HG03342 (cell line): Measurements from ENCODE around the gene PSEN2.

Source experiments
- ATAC-seq: cut with Tn5 transposase; IDR thresholded peaks from one replicate; pipeline ENCODE4 v1.9.1; 2021; ENCODE audit warnings: mild to moderate bottlenecking, moderate library complexity; ENCODE audit not compliant: unreplicated experiment

Gene PSEN2

DNA sequence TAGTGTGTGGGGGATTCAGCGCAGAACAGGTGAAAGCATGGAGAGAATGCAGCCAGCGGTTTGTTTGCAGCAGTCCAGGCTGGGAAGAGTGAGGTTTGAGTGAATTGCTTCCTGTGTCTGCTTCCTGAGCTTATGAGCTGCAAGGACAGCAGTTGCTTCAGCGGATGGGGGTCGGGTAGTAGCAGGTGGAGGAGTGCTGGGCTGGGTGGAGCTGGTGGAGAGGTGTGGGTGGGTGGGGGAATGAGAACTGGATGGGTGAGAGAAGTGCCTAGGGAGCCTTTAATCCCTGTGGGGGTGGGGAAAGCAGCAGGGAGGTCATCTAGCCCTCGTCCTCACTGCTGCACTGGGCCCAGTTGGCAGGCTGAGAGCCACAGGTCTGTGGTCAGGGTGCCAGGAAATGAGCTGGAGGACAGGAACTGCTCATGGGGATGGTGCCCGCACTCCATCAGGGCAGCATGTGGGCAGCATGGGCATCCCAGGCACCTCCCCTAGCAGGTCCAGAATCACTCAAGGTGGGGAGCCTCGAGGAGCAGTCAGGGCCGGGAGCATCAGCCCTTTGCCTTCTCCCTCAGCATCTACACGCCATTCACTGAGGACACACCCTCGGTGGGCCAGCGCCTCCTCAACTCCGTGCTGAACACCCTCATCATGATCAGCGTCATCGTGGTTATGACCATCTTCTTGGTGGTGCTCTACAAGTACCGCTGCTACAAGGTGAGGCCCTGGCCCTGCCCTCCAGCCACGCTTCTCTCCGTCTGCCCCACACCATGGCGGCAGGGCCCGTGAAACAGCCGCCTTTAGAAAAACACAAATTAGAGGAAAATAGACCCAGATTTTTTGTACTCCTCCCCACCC lies 14.8 kb downstream of the PSEN2 start:
- no peak for ATAC-seq

DNA sequence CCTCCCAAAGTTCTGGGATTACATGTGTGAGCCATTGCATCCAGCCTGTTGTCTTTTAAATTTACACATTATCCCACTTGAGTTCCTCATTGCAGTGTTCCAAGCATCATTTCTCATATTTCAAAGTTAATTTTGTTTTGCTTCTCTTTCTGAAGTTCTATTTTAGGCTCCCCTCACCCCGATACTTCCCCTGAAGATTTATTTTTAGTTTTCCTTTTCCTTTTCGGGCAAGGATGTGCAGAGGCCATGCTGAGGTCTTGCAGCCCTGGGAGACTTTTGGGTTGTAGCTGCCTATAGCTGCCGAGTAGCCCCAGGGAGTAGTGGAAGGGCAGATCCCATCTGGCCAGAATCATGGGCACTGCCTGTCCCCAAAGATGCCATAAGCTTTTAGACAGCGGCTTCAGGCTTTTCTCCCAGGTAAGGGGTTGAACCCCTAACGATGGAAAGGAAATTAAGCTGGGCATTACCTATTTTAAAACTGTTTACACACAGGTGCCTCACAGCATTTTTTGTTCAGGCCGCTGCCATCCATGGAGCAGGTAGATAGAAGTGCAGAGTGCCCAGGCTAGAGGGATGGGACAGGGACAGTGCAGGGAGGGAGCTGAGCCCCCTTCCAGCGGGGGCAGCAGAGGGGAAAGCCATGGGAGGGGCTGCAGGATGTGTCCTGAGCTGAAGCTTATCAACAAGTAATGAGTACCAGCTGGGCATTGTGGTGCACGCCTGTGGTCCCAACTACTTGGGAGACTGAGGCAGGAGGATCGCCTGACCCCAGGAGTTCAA lies 15.9 kb downstream of the PSEN2 start:
- no peak for ATAC-seq

DNA sequence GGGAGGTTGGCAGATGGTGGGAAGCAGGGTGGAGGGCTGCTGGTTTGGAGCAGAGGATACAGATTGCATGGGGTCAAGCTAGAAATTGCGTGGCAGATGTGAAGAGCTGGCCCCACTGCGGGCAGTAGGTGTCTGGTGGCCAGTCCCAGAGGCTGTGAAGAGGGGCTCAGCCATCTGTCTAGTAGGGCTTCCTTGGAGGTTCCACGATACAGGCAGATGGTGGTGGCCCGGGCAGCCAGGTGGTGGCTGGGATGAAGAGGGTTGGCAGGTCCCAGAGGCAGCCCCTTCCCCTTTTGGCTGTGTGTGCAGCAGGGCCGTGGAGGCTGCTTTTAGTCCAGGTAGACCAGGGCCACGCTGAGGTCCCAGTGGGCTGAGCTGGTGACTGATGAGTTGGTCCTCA lies 16.6 kb downstream of the PSEN2 start:
- ATAC-seq = no peak

DNA sequence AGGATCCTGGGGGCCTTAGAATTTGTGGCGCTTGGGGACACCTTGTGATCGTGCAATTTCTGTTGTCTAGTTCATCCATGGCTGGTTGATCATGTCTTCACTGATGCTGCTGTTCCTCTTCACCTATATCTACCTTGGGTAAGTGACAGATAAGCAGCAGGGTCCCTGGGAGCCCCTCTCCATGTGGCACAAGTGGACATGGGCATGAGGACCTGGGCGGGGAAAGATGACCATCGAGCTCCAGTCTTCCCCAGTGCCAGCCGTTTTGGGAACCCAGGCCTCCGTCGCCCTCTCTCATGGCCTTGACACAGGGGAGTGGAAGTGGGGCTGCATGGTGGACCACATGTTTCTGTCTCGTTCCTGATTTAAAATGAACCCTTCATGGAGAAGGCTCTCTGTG lies 17.6 kb downstream of the PSEN2 start:
- no peak for ATAC-seq

DNA sequence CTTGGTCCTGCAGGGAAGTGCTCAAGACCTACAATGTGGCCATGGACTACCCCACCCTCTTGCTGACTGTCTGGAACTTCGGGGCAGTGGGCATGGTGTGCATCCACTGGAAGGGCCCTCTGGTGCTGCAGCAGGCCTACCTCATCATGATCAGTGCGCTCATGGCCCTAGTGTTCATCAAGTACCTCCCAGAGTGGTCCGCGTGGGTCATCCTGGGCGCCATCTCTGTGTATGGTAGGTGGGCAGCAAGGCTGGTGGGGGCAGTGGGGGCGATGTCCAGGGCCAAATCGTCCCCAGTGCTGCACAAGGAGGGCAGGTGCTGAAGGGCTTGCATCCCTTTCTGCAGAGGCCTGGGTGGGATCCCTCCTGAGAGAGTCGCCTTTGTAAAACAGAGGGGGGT lies 18.4 kb downstream of the PSEN2 start:
- no peak for ATAC-seq

DNA sequence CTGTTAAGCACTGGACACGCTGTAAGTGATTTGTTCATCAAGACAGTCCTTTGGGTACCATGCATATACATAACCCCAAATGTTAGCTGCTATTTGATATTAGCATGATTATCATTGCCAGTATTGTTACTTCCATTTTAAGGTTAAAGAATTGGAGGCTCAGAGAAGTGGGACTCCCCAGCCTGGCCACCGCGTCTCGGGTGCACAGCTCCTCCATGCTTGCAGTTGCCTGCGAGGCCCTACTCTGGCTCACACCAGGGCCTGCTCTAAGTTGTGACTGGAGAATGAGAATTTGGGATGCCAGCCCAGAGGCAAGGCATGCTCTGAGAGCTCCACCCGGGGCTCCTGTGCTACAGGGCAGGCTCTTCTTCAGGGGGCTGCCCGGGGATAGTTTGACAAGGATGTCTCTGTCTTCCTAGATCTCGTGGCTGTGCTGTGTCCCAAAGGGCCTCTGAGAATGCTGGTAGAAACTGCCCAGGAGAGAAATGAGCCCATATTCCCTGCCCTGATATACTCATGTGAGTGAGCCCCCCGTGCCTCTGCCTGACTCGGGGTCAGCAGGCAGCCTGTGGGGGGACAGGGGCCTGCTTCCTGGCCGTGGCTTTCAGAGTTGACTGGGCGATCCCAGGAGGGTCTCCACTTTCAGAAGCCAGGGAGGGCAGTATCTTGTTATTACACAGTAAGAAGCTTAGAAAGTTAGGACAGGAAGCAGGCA lies 19.4 kb downstream of the PSEN2 start:
- no peak for ATAC-seq

DNA sequence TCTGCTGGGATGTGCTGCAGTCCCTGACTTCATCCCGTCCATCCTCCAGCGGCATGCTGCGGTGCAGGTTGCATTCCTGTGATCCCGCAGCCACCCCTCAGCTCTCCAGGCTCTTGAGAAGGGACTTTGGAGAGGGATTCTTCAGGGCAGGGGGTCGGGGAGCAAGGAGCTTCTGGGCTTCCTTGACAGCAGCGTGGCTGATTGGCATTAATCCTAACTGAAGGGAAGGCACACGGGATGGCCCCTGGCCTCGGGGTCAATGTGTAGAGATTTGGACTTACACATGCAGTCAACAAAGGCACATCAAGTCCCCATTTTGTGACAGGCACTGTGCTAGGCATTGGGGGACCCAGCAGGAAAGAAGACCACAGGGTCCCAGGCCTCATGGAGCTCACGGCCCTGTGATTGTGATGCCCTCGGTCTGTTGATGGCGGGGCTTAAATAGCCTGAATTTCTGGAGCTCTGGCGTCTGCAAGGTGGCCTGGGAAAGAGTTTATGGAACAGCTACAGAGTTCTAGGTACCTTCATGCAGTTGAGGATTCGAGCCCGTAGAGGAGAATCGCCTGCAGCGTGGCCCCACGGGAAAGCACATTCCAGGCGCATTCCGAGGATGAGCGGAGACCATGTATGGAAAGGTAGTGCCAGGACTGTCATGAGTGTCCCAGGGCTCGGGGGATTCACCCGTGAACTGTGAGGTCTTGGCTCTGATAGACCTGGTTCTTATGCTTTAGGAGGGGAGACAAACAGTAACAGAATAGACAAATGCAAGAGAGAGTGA lies 20.1 kb downstream of the PSEN2 start:
- no peak for ATAC-seq

DNA sequence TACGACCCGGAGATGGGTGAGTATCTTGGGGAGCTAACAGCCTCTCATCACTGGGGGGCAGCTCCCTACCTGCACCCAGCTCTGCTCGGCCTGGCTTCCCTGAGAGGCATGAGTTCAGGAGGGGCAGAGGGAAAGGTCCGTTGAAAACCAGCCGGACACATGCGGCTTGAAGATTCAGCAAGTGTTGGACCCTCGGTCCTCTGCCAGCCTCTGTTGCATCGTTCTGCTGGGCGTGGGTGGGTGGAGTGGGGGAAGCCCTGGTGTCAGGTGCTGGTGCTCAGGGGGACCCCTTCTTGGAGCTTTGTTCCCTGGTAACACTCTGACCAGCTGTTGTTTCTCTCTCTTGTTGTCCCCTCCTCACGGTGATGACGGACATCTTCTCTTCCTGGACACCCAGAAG lies 20.9 kb downstream of the PSEN2 start:
- no peak for ATAC-seq

DNA sequence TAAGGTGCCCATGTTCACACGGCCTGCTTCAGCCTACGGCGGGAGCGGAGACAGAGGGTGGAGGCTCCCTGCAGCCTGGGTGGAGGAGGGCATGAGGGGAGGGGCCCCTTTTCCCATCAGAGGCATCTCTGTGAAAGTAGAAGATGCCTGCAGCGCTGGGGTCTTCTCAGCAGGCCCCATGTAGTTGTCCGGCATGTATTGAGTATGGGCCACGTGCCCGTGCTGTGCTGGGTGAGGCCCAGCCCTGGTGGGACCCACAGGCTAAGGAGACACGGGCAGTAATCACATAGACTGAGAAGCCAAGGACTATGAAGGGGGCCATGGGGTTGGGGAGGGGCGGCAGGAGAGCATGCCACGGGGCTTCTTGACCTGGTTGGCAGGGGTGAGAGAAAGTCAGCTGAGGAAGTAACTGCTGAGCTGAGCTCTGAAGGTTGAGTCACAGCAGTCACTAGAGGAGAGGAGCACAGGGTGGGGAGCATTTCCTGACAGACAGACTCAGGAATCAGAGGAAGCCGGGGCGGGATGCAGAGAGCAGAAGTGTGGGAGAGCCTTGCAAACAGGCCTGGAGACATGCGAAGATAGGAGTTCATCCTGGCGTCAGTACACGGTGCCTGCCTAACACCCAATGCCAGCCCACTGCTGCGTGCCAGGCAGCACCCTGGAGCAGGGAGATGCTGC lies 21.6 kb downstream of the PSEN2 start:
- ATAC-seq = no peak

DNA sequence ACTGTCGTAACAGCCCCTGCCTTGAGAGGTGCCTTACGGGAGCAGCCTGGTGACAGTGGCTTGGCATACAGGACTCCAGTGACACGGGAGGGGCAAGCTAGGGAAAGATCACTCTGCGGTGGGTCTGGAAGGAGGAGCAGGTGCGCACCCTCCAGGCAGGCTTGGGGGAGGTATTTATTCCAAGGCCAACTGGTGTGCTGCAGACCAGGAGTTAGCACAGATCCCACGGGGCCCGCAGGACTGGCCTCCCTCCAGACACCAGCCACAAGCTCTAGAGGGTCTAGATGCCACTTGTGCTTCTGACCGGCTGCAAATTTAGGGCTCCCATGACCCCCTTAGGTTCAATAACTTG lies 22.1 kb downstream of the PSEN2 start:
- ATAC-seq = no peak

DNA sequence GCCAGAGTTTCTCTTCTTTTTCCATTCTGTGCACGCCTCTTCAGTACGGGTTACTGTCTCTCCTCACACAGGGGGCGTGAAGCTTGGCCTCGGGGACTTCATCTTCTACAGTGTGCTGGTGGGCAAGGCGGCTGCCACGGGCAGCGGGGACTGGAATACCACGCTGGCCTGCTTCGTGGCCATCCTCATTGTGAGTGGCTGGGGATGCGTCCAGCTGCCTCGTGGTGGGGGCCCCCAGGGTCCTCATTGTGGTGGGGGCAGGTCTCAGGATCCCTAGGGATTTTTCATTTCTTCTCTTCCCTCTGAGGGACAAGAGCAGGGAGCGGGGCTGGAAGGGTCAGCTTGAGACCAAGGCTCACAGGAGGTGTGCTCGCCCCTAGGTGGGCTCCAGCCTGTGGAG lies 23.5 kb downstream of the PSEN2 start:
- ATAC-seq = no peak

DNA sequence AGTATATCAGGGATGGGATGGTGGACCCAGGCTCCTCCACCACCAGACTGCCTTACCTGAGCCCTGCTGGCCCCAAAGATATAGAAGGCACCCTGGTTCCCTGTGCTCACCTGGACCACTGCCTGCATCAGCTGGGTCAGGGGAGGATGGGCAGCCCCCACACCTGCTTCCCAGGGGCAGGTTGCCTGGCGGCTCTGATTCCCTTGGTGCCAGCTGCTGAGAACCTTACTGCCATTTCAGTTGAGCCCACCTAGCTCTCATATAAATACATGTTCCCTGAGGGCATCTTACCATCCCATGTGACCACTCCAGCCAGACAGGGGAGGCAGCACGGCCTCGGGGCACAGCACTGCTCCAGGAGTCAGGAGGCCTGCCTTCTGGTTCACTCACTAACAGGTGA lies 24.4 kb downstream of the PSEN2 start:
- no peak for ATAC-seq

DNA sequence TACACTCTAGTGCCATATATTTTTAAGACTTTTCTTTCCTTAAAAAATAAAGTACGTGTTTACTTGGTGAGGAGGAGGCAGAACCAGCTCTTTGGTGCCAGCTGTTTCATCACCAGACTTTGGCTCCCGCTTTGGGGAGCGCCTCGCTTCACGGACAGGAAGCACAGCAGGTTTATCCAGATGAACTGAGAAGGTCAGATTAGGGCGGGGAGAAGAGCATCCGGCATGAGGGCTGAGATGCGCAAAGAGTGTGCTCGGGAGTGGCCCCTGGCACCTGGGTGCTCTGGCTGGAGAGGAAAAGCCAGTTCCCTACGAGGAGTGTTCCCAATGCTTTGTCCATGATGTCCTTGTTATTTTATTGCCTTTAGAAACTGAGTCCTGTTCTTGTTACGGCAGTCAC lies 25.2 kb downstream of the PSEN2 start:
- ATAC-seq = no peak

DNA sequence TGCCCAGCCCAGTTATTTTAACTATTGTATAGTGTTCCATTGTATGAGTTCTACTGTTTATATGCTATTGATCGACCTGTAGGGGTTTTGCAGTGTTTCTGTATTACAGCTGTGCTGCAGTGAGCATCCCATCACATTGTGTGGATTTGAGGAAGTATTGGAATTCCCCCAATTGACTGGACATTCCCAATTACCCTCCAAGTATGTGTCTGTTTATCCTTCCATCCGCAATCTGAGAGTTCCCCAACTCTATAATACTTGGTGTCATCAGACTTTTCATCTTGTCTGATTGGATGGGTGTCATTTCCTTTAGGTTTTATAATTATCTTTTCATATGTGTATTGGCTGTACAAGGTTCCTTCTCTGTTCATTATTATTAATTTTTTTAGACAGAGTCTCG lies 27.8 kb downstream of the PSEN2 start:
- no peak for ATAC-seq

DNA sequence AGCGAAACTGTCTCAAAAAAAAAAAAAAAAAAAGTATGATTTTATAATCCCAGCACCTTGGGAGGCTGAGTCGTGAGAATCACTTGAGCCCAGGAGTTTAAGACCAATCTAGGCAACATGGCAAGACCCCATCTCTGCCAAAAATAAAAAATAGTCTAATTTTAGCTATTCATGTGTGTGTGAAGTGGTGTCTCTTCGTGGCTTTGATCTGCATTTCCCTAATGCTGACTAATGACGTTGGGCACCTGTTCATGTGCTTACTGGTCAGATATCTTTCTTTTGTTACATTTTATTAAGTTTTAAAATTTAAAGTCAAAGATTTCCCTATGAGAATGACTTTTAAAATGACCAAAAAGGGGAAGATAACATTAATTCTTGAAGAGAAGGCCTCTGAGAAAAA lies 31.0 kb downstream of the PSEN2 start:
- ATAC-seq = no peak

DNA sequence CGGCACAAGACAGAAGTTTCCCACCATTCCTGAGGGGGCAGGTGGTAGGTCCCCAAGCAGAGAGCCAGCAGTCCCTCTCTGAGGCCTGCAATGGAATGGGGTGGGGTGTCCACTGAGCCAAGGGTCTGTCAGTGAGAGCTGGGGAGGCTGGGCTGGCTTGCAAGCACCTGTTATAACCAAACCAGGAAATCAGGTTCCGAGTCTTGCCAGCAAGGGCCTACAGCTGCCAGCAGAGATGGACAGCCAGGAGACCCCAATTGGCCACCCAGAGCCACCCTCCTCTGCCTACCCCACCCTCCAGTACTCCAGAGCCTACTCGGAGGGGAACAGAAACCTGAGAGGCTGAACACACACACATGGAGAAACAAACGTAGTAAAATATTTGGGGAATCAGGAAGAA lies 32.2 kb downstream of the PSEN2 start:
- ATAC-seq = no peak

DNA sequence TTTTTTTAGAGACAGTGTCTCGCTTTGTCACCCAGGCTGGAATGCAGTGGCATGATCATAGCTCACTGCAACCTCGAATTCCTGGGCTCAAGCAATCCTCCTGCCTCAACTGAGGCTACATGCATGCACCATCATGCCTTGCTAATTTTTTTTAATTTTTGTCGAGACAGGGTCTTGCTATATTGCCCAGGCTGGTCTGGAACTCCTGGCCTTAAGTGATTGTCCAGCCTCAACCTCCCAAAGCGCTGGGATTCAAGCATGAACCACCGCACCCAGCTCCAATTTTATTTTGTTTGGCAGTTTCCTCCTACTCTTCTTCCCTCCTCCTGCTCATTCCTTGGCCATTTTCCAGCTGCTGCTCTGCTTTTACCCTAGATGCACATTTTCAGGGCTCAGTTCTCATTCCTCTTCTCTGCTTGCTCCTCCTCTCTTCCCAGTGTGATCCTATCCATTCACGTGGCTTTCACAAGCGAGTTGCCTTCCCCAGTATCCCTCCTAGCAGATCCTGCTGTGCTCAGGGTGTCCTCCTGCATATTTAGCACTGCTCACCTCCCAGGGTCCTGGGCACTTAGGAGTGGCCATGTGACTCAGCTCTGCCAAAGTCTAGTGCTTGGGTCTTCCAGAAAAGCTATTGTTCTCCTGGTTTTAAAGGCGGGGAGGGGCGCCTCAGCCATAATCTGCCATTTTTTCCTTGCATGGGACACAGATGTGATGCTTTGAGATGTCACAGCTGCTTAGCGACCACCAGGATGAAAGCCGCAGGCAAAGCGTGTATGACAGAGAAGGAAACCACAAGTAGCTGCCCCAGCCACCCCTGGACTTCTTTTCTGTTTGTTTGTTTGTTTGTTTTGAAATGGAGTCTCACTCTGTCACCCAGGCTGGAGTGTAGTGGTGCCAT lies 33.7 kb downstream of the PSEN2 start:
- ATAC-seq = no peak

DNA sequence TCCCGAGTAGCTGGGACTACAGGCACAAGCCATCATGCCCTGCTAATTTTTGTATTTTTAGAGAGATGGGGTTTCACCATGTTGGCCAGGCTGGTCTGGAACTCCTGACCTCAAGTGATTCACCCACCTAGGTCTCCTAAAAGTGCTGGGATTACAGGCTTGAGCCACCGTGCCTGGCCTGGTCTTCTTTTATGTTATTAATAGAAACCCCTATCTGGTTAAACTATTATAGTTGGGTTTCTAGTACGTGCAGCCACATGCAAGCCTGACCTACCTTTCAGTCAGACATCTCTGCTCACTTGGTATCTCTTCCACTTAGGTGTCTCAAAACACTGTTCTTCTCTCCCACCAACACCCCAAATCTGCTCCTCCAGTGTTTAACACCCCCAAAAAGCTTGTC lies 34.4 kb downstream of the PSEN2 start:
- ATAC-seq = no peak

DNA sequence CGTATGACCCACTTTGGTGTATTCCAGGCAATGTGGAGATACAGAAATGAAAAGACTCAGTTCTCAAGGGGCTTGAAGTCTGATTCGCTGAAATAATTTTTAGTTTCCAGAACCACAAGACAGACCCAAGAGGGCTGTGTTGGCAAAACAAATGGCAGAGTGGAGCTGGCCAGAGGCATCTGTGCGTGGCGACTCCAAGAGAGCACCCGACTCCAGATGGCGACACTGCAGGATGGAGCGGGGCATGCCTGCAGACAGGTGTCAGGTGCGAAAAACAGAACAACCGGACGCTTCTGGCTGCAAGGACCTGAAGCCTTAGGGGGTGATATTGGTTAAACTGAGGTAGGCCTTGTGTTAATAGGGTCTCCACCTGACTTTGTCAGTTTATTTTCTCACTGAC lies 38.0 kb downstream of the PSEN2 start:
- ATAC-seq = no peak

DNA sequence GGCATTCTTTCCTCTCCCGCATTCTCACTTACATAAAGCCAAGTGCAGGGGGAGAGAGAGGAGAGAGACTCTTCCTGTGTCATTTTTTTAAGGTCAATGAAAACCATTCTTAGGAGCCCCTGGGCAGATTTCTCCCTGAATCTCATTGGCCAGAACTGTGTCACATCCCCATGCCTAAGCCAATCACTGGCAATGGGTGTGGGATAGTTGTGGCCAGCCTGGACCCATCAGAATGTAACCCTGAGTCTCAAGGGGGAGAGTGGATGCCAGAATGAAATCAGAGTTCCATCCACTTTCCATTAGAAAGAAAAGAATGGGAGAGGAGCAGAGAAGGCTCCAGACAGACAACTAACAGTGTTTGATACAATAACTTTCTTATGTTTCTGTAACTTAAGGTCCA lies 38.5 kb downstream of the PSEN2 start:
- no peak for ATAC-seq
